A549 treated with ZK216348 at 1 μM for 4 hours (cell line): Measurements from ENCODE around the gene CYP2S1. TPM values are rescaled to one million over a fixed set of nuclear protein-coding genes. Genes with fewer than 3 reads are reported as not detected.

Source experiments
- total RNA-seq: library from RNA; stranded (reverse); fragments of 200-300 nt; extraction: Qiagen RNA extraction; gene quantifications from 5 replicates; pipeline ENCODE4 v1.2.3, GENCODE V29; 2022; ENCODE audit warnings: low read depth

The CYP2S1 gene
- 16.4 to 27.1 TPM (median 24.1 TPM) in 5 replicates for total RNA-seq

GRCh38 chr19:41192574-41193429, at the start of gene CYP2S1:
Gene CYP2S1, plus strand, starts transcription at chr19:41193219. Its CDS starts 46 bp downstream, at chr19:41193265.

GRCh38 chr19:41218615-41219507, 25.8 kb downstream of the CYP2S1 start, which contains the start of gene AXL:
Gene AXL, plus strand, starts transcription at chr19:41219223. Its CDS starts 170 bp downstream, at chr19:41219393.

Other genes starting within 250 kb of the CYP2S1 start
- not detected in 5 replicates for gene CYP2B6, start 201.9 kb upstream of the CYP2S1 start, total RNA-seq
- not detected in 5 replicates for gene CYP2A13, start 104.8 kb upstream of the CYP2S1 start, total RNA-seq
- gene CYP2F1, start 78.8 kb upstream of the CYP2S1 start, total RNA-seq, result not detected in 5 replicates
- gene AXL, start 26.0 kb downstream of the CYP2S1 start, total RNA-seq, result 97.4 to 134 TPM (median 119 TPM) in 5 replicates
- gene HNRNPUL1, start 71.2 kb downstream of the CYP2S1 start, total RNA-seq, result 302 to 342 TPM (median 315 TPM) in 5 replicates
- 27.6 to 48.1 TPM (median 43.8 TPM) in 5 replicates for gene CCDC97, start 117.0 kb downstream of the CYP2S1 start, total RNA-seq
- 110 to 153 TPM (median 149 TPM) in 5 replicates for gene TGFB1, start 160.7 kb downstream of the CYP2S1 start, total RNA-seq
- gene B9D2, start 170.9 kb downstream of the CYP2S1 start, total RNA-seq, result 22.7 to 35.3 TPM (median 29.5 TPM) in 5 replicates
- 2.5 to 5.4 TPM (median 4.8 TPM) in 5 replicates for gene TMEM91, start 183.3 kb downstream of the CYP2S1 start, total RNA-seq
- 64.5 to 99.5 TPM (median 88.6 TPM) in 5 replicates for gene EXOSC5, start 204.1 kb downstream of the CYP2S1 start, total RNA-seq
- 36.9 to 45.2 TPM (median 40.6 TPM) in 5 replicates for gene BCKDHA, start 204.6 kb downstream of the CYP2S1 start, total RNA-seq
- 0.08 to 0.14 TPM (median 0.12 TPM) in 3 of 5 replicates, not detected in the others for gene B3GNT8, start 234.2 kb downstream of the CYP2S1 start, total RNA-seq
- 103 to 114 TPM (median 109 TPM) in 5 replicates for gene DMAC2, start 246.7 kb downstream of the CYP2S1 start, total RNA-seq
- not detected in 5 replicates for gene ERICH4, start 249.9 kb downstream of the CYP2S1 start, total RNA-seq